Spleen (tissue), 7 donors: ENCODE measurements around the gene CDH13.

ENCODE experiments used
- CTCF ChIP-seq, 11 experiments: fragments of 200-600 bp in 7 of 11; fragments of 450-650 bp in 4 of 11; sonication (generic) in 4 of 11; IDR thresholded peaks in 8 of 11; conservative IDR thresholded peaks in 3 of 11; 1 replicate in 7 of 11; 2 replicates in 4 of 11; pipeline versions ENCODE4 v1.4.0 to v1.8.0; 2016 to 2021; ENCODE audit warnings: antibody characterized with exemption in 11 of 11, inconsistent platforms in 4 of 11, mild to moderate bottlenecking in 1 of 11
- POLR2A ChIP-seq, 3 donors: fragments of 450-650 bp; IDR thresholded peaks; one replicate each; pipeline ENCODE4 v1.5.1; 2017; ENCODE audit warnings: antibody characterized with exemption in 3 of 3, mild to moderate bottlenecking in 1 of 3
- POLR2AphosphoS5 ChIP-seq, 3 donors: sonication (generic); formaldehyde crosslinking; IDR thresholded peaks; one replicate each; pipeline ENCODE4 v1.5.1; 2017; ENCODE audit warnings: antibody characterized with exemption in 3 of 3
- donor health status: DM: no; HTN: no; CAD: no; lungs with moderate emphysema.
- donor health status: DM: no; HTN: no; CAD: no.
- donor health status: DM: no; HTN: no; CAD: no.

DNA sequence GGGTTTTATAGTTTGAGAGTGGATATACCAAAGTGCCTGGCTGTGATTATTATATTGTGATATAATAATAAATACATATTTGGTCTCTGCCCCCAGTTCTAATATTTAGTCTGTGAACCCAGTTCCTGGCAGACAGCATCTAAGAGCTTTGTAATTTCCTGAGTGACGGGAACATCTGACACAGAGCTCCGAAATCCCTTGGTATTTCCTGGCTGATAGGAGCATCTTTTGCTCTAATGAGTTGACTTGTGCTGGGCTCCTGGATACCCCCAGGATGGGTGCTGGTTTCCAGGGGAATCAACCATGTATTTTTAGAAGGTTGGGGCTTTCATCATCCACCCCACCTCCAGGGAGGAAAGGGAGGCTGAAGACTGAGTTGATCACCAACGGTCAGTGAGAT lies 187.3 kb downstream of the CDH13 start:
- TF ChIP-seq CTCF (IDR thresholded peaks at IDR 0.05 in 8 of 11, conservative IDR thresholded peaks at IDR 0.05 in 3 of 11) (no peak), POLR2A (IDR thresholded peaks at IDR 0.05) (no peak), POLR2AphosphoS5 (IDR thresholded peaks at IDR 0.05) (no peak)
